Measurements from ENCODE around the gene MAP3K21.

- no peak for TF ChIP-seq GATA2 (IDR thresholded peaks at IDR 0.05; ENCODE audit: low read depth, low read length)
- no peak for TF ChIP-seq GATA3 (IDR thresholded peaks at IDR 0.05; ENCODE audit: low read depth, low read length)
These were observed 39.1 kb downstream of the MAP3K21 start for GRCh38 chr1:233366575-233366974.
